ENCODE measurements around the gene ARHGAP10.
"Not testable (repeated sequence)": the region's sequence is repeated elsewhere in the genome, so short reads cannot be mapped to it uniquely, and the experiment has no call there.

Gene ARHGAP10

DNA sequence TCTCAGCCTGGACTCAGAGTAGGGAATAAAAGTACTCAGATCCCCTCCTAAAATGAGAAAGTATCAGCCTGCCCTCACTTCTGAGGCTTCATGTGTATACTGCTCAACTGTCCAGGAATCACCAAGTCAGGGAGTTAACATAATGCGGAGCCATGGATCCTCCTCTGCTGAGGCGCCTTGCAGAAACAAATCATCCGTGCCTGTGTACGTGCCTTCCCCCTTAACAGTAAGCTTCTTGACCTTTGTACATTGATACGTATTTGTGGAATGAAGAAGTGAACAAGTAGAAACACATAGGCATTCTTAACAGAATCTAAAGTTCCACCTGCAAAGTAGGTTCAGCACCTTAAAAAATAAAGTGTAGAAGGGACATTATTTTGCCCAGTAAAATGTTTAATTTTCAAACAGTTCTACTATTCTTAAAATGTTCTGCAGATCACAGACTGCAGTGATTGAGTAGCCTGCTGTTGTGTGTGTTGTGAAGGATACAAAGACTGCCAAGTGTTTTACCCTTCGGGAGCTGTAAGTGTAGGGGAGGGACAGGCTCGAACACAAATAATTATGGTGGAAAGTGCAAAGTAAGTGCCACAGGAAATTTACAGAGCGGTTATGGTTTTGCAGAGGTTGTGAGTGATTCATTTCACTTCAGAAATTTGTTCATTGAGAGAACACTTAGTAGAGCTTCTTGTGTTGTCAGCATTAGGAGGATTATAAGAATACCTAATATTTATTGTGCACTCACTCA, 61.9 kb downstream of the ARHGAP10 start:
- FAIRE-seq: no peak

DNA sequence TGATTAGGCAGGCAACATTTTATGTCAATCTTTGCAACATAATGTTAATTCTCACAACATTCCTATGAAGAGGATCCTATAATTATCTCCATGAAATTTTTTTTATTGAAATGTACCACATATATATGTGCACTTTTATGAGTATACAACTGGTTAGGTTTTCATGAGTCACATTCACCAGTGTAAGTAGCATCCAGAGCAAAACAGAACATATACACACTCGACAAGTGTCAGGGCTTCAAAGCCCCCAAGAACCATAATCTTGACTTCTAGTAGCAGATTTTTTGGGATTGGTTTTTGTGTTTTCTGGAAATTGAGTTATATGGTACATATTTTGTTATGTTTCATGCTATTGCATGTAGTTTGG, 62.4 kb downstream of the ARHGAP10 start:
- no peak for FAIRE-seq
- TF ChIP-seq, protein P1, sequence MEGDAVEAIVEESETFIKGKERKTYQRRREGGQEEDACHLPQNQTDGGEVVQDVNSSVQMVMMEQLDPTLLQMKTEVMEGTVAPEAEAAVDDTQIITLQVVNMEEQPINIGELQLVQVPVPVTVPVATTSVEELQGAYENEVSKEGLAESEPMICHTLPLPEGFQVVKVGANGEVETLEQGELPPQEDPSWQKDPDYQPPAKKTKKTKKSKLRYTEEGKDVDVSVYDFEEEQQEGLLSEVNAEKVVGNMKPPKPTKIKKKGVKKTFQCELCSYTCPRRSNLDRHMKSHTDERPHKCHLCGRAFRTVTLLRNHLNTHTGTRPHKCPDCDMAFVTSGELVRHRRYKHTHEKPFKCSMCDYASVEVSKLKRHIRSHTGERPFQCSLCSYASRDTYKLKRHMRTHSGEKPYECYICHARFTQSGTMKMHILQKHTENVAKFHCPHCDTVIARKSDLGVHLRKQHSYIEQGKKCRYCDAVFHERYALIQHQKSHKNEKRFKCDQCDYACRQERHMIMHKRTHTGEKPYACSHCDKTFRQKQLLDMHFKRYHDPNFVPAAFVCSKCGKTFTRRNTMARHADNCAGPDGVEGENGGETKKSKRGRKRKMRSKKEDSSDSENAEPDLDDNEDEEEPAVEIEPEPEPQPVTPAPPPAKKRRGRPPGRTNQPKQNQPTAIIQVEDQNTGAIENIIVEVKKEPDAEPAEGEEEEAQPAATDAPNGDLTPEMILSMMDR (IDR thresholded peaks at IDR 0.05; ENCODE audit: insufficient read depth, missing control alignments): no peak
- no peak for DNase-seq (ENCODE audit: insufficient read length, low spot score)

More for the DNA sequence above, 61.9 kb downstream of the ARHGAP10 start:
- no peak for DNase-seq (ENCODE audit: insufficient read length, low spot score)
- TF ChIP-seq, protein P1 (IDR thresholded peaks at IDR 0.05; ENCODE audit: insufficient read depth, missing control alignments): no peak

DNA sequence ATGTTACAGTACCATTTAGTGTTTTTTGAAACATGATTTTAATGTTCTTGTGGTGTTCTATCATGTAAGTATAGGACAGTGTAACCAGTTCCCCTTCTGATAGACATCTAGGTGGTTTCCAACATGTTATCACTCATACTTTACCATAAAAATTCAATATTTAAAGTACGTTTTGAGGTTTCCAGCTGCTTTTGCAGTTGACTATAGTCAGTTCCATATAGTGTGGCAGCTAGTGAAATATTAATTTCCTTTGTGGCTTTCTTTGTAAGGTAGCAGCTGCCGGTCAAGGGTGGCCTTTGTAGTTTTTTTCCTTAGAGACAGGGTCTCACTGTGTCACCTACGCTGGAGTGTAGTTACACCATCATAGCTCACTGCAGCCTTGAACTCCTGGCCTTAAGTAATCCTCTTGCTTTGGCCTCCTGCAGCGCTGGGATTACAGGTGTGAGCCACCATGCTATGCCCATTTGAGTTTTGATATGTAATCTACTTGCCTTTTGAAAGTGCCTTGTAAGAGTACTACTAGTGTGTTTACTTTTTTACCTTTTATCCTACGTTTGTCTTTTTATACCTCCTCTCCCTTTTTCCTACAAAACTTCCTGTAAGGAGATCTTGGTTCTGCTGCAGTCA, 63.0 kb downstream of the ARHGAP10 start:
- DNase-seq (ENCODE audit: insufficient read length, low spot score) (no peak), FAIRE-seq (no peak)
- TF ChIP-seq, protein P1 (IDR thresholded peaks at IDR 0.05; ENCODE audit: insufficient read depth, missing control alignments): no peak

DNA sequence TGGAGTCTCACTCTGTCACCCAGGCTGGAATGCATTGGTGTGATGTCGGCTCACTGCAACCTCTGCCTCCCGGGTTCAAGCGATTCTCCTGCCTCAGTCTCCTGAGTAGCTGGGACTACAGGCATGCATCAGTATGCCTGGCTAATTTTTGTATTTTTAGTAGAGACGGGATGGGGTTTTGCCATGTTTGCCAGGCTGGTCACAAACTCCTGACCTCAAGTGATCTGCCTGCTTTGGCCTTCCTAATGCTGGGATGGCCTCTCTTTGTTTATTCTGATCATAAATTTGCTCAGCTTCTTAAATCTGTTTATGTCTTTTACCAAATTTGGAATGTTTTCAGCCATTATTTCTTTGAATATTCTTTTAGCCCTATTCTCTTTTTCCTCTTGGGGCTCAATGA, 67.2 kb downstream of the ARHGAP10 start:
- not testable (repeated sequence) for DNase-seq (ENCODE audit: insufficient read length, low spot score); FAIRE-seq

DNA sequence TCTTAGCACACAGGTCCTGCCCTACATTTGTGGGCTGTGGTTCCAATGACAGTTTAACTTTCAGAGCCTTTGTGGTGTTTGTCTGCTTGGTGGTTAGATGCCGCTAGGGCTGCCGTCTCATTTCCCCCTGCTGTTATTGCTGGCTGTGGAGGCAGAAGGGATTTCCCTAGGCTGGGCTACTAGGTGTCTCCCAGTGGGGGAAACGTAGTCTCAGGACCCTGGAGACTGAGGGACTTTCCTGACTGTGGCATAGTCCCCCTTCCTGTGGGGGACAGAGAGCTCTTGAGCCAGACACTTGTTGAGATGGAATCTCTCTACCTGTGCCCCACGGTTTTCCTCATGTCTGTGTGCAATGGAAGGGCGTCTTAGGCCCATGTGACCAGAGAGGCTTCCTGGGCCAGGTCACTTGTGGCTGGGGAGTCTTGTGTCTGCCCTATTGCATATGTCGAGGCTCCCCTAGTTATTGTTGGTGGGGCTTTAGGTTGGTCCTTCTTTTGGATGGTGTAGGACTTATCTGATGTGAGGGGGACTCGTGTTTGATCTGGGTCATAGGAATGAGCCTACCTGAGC, 68.2 kb downstream of the ARHGAP10 start:
- FAIRE-seq: no peak
- DNase-seq (ENCODE audit: insufficient read length, low spot score): no peak
- TF ChIP-seq, protein P1 (IDR thresholded peaks at IDR 0.05; ENCODE audit: insufficient read depth, missing control alignments): no peak

DNA sequence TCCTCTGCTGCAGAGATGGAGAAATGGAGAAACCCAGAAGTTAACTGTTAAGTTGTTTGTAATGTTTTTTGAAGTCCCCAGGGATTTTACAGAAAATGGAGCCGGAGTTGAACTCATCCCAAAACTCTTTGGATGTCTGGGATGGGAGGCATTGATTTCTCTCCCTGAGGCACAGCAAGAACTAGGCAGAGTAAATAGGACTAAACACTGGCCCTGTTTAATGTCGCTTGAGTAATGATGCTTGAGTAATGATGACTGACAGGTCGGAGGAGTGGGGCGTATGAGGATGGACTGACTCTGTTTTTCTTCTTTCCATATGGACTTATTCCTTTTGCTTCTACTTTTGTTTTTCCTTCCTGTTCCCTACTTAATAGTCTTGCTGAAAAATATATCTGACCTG, 69.9 kb downstream of the ARHGAP10 start:
- FAIRE-seq: no peak
- no peak for DNase-seq (ENCODE audit: insufficient read length, low spot score)
- TF ChIP-seq, protein P1 (IDR thresholded peaks at IDR 0.05; ENCODE audit: insufficient read depth, missing control alignments): no peak

DNA sequence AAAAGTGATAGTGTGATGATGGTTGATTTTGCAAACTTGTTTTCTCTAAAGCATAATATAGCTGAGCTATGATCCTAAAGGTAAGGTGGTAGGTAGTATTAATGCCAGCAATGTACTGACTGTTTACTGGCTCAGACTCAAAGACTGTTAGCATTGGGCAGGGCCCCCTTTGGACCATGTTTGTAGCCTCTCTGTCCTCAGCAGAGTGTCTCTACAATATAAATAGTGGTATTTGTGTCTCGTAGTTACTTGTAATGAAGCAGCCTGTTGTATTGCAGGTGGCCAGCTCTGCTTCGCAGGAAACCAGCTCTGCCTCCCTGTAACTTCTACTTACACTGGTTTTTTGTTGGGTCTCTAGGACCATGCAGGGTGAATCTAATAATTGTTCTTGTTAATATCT, 70.5 kb downstream of the ARHGAP10 start:
- FAIRE-seq (no peak), DNase-seq (ENCODE audit: insufficient read length, low spot score) (no peak)
- TF ChIP-seq, protein P1 (IDR thresholded peaks at IDR 0.05; ENCODE audit: insufficient read depth, missing control alignments): no peak

All from D721Med (cell line).